ENCODE results near the gene KRR1. TPM values are rescaled to one million over a fixed set of nuclear protein-coding genes. Genes with fewer than 3 reads are reported as not detected.

KRR1 gene
- total RNA-seq, 3 donors from 2014 or later (not counting 1 experiment from before 2014, with no cell fraction given), result 101 to 112 (median 106) TPM

DNA sequence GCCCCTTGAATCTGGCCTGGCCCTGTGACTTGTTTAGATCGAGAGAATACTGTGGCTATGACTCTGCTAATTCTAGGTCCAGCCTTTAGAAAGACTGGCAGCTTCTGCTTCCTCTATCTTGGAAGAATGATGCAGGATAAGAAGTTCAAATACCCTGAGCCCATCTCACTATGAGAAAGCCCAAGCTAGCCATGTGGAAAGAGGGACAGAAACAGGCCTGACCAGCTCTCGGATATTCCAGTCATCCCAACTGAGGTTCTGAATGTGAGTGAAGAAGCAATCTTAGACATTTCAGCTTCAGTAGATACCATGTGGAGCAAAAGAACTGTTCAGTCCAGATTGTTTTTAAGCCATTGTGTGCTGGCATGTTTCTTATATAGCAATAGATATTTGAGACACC lies 17.3 kb upstream of the KRR1 start:
- TF ChIP-seq, protein P1, sequence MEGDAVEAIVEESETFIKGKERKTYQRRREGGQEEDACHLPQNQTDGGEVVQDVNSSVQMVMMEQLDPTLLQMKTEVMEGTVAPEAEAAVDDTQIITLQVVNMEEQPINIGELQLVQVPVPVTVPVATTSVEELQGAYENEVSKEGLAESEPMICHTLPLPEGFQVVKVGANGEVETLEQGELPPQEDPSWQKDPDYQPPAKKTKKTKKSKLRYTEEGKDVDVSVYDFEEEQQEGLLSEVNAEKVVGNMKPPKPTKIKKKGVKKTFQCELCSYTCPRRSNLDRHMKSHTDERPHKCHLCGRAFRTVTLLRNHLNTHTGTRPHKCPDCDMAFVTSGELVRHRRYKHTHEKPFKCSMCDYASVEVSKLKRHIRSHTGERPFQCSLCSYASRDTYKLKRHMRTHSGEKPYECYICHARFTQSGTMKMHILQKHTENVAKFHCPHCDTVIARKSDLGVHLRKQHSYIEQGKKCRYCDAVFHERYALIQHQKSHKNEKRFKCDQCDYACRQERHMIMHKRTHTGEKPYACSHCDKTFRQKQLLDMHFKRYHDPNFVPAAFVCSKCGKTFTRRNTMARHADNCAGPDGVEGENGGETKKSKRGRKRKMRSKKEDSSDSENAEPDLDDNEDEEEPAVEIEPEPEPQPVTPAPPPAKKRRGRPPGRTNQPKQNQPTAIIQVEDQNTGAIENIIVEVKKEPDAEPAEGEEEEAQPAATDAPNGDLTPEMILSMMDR (IDR thresholded peaks at IDR 0.05), result no peak

DNA sequence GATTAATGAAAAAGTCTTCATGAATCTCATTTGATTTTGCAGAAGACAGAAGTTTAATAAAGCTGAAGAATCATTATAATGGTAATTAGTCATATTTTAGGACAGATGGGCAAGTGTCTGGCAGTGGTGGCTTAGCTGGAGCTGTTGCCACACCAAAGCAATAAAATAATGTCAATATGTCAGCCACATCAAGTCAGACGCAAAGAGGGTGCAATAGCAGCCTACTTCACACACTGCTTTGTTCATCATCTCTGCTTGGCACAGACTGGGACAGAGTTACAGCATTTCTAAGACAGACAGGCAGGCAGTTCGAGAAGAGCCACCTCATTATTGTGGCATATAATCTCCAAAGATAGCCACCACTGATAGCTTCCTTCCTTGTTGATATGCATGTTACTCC lies 16.9 kb upstream of the KRR1 start:
- Histone ChIP-seq H3K27ac (ENCODE audit: low read length) (no peak overlapping the region), H3K36me3 (ENCODE audit: control insufficient read depth, insufficient read depth, low read length) (no peaks in the 10 kb centered on the region), H3K4me1 (ENCODE audit: control insufficient read depth, insufficient read depth, low read length) (no peaks in the 10 kb centered on the region), H3K9me3 (ENCODE audit: control insufficient read depth, insufficient read depth, low read length) (no peaks in the 10 kb centered on the region), H3K4me3 (ENCODE audit: low read length) (no peak overlapping the region), H3K27me3 (ENCODE audit: control insufficient read depth, insufficient read depth, low read length) (peaks cover 5% of the 10 kb centered on the region)
- H3K4me3 Mint-ChIP-seq, result no peak overlapping the region
- H3K9me3 Mint-ChIP-seq, result no peaks in the 10 kb centered on the region
- H3K27ac Mint-ChIP-seq, result no peak overlapping the region
- TF ChIP-seq, protein P1 (IDR thresholded peaks at IDR 0.05), result no peak
- DNase-seq, result no peak
- peaks cover 28 to 32% of the 10 kb centered on the region in 2 donors for H3K27me3 Mint-ChIP-seq (ENCODE audit: low read depth in 2 of 2)
- no peak for ATAC-seq
- intact Hi-C loops (cut with micrococcal nuclease), result loop anchor here (5.0 kb wide), 1 partner anchor 929 kb away; no protein-coding TSS in a partner anchor
- WGBS (ENCODE audit: insufficient coverage), result 41% methylated on average over 2 of the region's 2 CpGs
- no peaks in the 10 kb centered on the region for H3K36me3 Mint-ChIP-seq
- peaks cover 0 to 4% of the 10 kb centered on the region in 2 donors for H3K4me1 Mint-ChIP-seq

More for the DNA sequence above, 17.3 kb upstream of the KRR1 start:
- Mint-ChIP-seq H3K4me3 (no peak overlapping the region), H3K4me1 (peaks cover 0 to 4% of the 10 kb centered on the region in 2 donors), H3K27me3 (ENCODE audit: low read depth in 2 of 2) (peaks cover 24 to 32% of the 10 kb centered on the region in 2 donors), H3K36me3 (no peaks in the 10 kb centered on the region), H3K27ac (no peak overlapping the region), H3K9me3 (no peaks in the 10 kb centered on the region)
- DNase-seq (no peak), ATAC-seq (no peak)
- intact Hi-C loops (cut with micrococcal nuclease), result loop anchor here (5.0 kb wide), 1 partner anchor 929 kb away; no protein-coding TSS in a partner anchor
- Histone ChIP-seq H3K9me3 (ENCODE audit: control insufficient read depth, insufficient read depth, low read length) (no peaks in the 10 kb centered on the region), H3K4me3 (ENCODE audit: low read length) (no peak overlapping the region), H3K4me1 (ENCODE audit: control insufficient read depth, insufficient read depth, low read length) (no peaks in the 10 kb centered on the region), H3K27ac (ENCODE audit: low read length) (no peak overlapping the region), H3K36me3 (ENCODE audit: control insufficient read depth, insufficient read depth, low read length) (no peaks in the 10 kb centered on the region), H3K27me3 (ENCODE audit: control insufficient read depth, insufficient read depth, low read length) (peaks cover 7% of the 10 kb centered on the region)
- WGBS (ENCODE audit: insufficient coverage), result 53% methylated on average over 2 of the region's 2 CpGs

DNA sequence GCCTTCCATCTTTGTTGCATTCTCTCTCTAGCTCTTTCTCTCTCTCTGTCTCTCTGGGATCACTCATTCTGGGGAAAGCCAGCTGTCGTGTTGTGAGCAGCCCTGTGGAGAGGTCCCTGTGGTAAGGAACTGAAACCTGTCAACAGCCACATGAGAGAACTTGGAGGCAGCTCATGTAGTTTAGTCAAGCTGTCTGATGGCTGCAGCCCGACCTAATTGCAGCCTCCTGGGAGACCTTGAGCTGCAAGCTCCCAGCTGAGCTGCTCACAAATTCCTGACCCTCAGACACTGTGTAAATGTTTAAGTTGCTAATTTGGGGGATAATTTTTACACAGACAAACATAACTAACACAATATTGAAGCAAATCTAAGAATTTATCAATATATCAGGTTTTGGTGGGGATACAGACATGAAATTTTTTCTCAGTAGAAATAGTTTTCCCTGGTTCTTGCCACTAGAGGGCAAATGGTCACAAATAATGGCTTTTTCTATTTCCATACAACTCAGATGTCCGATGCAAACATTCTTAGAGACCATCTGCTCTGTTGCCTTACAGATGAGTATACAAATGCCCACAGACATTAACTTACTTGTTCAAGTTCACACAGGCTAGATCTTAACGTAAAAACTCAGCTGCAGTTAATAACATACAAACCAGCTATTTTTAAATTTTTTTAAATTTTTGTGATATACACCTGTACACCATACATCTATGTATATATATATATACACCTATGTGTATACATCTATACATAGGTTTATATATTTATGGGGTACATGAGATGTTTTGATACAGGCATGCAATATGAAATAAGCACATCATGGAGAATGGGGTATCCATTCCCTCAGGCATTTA lies 15.5 kb upstream of the KRR1 start:
- H3K27me3 ChIP-seq (ENCODE audit: control insufficient read depth, insufficient read depth, low read length), result peaks cover 5% of the 10 kb centered on the region
- no peak overlapping the region for H3K27ac ChIP-seq (ENCODE audit: low read length)
- no peaks in the 10 kb centered on the region for H3K4me1 ChIP-seq (ENCODE audit: control insufficient read depth, insufficient read depth, low read length)
- WGBS (ENCODE audit: insufficient coverage), result 28% methylated on average over 3 of the region's 4 CpGs
- intact Hi-C loops (cut with micrococcal nuclease), result loop anchor here (1.0 to 5.0 kb wide), 2 partner anchors 510 to 930 kb away; no protein-coding TSS in a partner anchor
- Mint-ChIP-seq H3K27ac (no peak overlapping the region), H3K9me3 (no peaks in the 10 kb centered on the region), H3K27me3 (ENCODE audit: low read depth in 2 of 2) (peaks cover 35 to 39% of the 10 kb centered on the region in 2 donors), H3K4me1 (peaks cover 0 to 4% of the 10 kb centered on the region in 2 donors), H3K36me3 (no peaks in the 10 kb centered on the region), H3K4me3 (no peak overlapping the region)
- TF ChIP-seq, protein P1 (IDR thresholded peaks at IDR 0.05), result peak; percentile 59
- ATAC-seq (peak in 2 of 3 donors; percentile 32 to 63), DNase-seq (peak in 1 of 2 donors; percentile 63)
- no peaks in the 10 kb centered on the region for H3K36me3 ChIP-seq (ENCODE audit: control insufficient read depth, insufficient read depth, low read length)
- no peak overlapping the region for H3K4me3 ChIP-seq (ENCODE audit: low read length)
- H3K9me3 ChIP-seq (ENCODE audit: control insufficient read depth, insufficient read depth, low read length), result no peaks in the 10 kb centered on the region

All from natural killer cell (primary cell).